SK-N-SH (cell line): Measurements from ENCODE around the gene FRK. TPM values are rescaled to one million over a fixed set of nuclear protein-coding genes. Genes with fewer than 3 reads are reported as not detected.
"Not testable (repeated sequence)": the region's sequence is repeated elsewhere in the genome, so short reads cannot be mapped to it uniquely, and the experiment has no call there.

ENCODE experiments used
- CTCF ChIA-PET: fragments of 300-600, 350-600 bp; formaldehyde crosslinking; extraction: SDS; loops from one replicate; lab custom pipeline; 2021; lab: Yijun Ruan, JAX
- POLR2A ChIA-PET: fragments of 350-600 bp; sonication (Branson Sonifier 250); formaldehyde crosslinking; extraction: SDS; loops from one replicate; lab custom pipeline; 2020; ENCODE audit warnings: antibody characterized with exemption, inconsistent platforms; lab: Yijun Ruan, JAX
- DNase-seq: peaks from one replicate; pipeline ENCODE4 v3.0.0; 2012
- H2AFZ ChIP-seq: fragments of 200-600 bp; sonication (generic); 2 replicates; pipeline ENCODE4 v1.8.1; 2016; ENCODE audit warnings: antibody characterized with exemption, mild to moderate bottlenecking, low read depth
- H3F3A ChIP-seq: fragments of 200-600 bp; sonication (generic); replicated peaks from 2 replicates; pipeline ENCODE3; 2016; ENCODE audit warnings: antibody characterized with exemption, mild to moderate bottlenecking; ENCODE audit not compliant: insufficient read depth
- H3K27ac ChIP-seq, 2 experiments: fragments of 200-500 bp in 1 of 2; fragments of 200-600 bp in 1 of 2; sonication (Bioruptor generic) in 1 of 2; sonication (generic), shearing (Covaris generic) in 1 of 2; 2 replicates each; pipeline versions ENCODE4 v1.5.1 to v1.6.1; 2014 to 2016; ENCODE audit warnings: low read depth in 2 of 2, inconsistent platforms in 1 of 2, low read length in 1 of 2, mild to moderate bottlenecking in 1 of 2, mixed read lengths in 1 of 2
- H3K27me3 ChIP-seq: fragments of 200-600 bp; sonication (generic), shearing (Covaris generic); 2 replicates; pipeline ENCODE4 v1.6.1; 2016; ENCODE audit warnings: mixed run types; ENCODE audit not compliant: insufficient read depth
- H3K36me3 ChIP-seq, 2 experiments: fragments of 200-500 bp in 1 of 2; fragments of 200-600 bp in 1 of 2; sonication (Bioruptor generic) in 1 of 2; sonication (generic) in 1 of 2; replicated peaks in 1 of 2; 2 replicates each; pipeline versions ENCODE3 to v1.5.1; 2014 to 2016; ENCODE audit warnings: low read length in 1 of 2, mild to moderate bottlenecking in 1 of 2; ENCODE audit not compliant: insufficient read depth in 2 of 2, control insufficient read depth in 1 of 2
- H3K4me1 ChIP-seq, 2 experiments: fragments of 200-500 bp in 1 of 2; fragments of 200-600 bp in 1 of 2; sonication (Bioruptor generic) in 1 of 2; sonication (generic), shearing (Covaris generic) in 1 of 2; 2 replicates each; pipeline versions ENCODE4 v1.5.1 to v1.6.1; 2014 to 2016; ENCODE audit warnings: low read depth in 1 of 2, low read length in 1 of 2, mixed run types in 1 of 2; ENCODE audit not compliant: insufficient read depth in 2 of 2, control insufficient read depth in 1 of 2
- H3K4me2 ChIP-seq: fragments of 200-600 bp; sonication (generic), shearing (Covaris generic); 2 replicates; pipeline ENCODE4 v1.6.1; 2017; ENCODE audit warnings: mixed run types
- H3K4me3 ChIP-seq, 2 experiments: fragments of 200-500 bp in 1 of 2; fragments of 200-600 bp in 1 of 2; sonication (Bioruptor generic) in 1 of 2; sonication (generic), shearing (Covaris generic) in 1 of 2; 2 replicates each; pipeline versions ENCODE4 v1.5.1 to v1.8.1; 2014 to 2016; ENCODE audit warnings: low read depth in 2 of 2, inconsistent platforms in 1 of 2, low read length in 1 of 2, mild to moderate bottlenecking in 1 of 2, mixed read lengths in 1 of 2, moderate library complexity in 1 of 2
- H3K79me2 ChIP-seq: fragments of 200-600 bp; sonication (generic); 2 replicates; pipeline ENCODE4 v1.8.1; 2017; ENCODE audit warnings: mild to moderate bottlenecking; ENCODE audit not compliant: insufficient read depth
- H3K9ac ChIP-seq: fragments of 200-600 bp; sonication (generic); 2 replicates; pipeline ENCODE4 v1.6.1; 2017; ENCODE audit warnings: mixed run types
- H3K9me2 ChIP-seq: fragments of 200-600 bp; sonication (generic); 2 replicates; pipeline ENCODE4 v1.6.1; 2017; ENCODE audit warnings: mixed run types
- H3K9me3 ChIP-seq: fragments of 200-600 bp; sonication (generic); 2 replicates; pipeline ENCODE4 v1.6.1; 2017; ENCODE audit warnings: mixed run types, mild to moderate bottlenecking, moderate library complexity
- H4K20me1 ChIP-seq: fragments of 200-600 bp; sonication (generic); 2 replicates; pipeline ENCODE4 v1.6.1; 2017; ENCODE audit warnings: mild to moderate bottlenecking, mixed run types; ENCODE audit not compliant: insufficient read depth
- CTCF ChIP-seq: fragments of 200-600 bp; sonication (generic); IDR thresholded peaks from 2 replicates; pipeline ENCODE4 v1.6.1; 2017; ENCODE audit warnings: antibody characterized with exemption, mild to moderate bottlenecking, moderate library complexity
- EZH2phosphoT487 ChIP-seq: fragments of 200-600 bp; sonication (generic); IDR thresholded peaks from 2 replicates; pipeline ENCODE4 v1.6.1; 2017; ENCODE audit warnings: low read depth, mixed run types, mild to moderate bottlenecking, antibody characterized with exemption, moderate library complexity, borderline replicate concordance
- FOSL2 ChIP-seq: IDR thresholded peaks from 2 replicates; pipeline ENCODE4 v1.4.0; 2012; ENCODE audit warnings: low read depth, mild to moderate bottlenecking, moderate library complexity, borderline replicate concordance
- FOXJ3 ChIP-seq: sonication (generic); formaldehyde crosslinking; IDR thresholded peaks from 2 replicates; pipeline ENCODE4 v1.5.1; 2020; ENCODE audit warnings: mild to moderate bottlenecking, missing genetic modification reagents
- GABPA ChIP-seq: IDR thresholded peaks from 2 replicates; pipeline ENCODE4 v1.4.0; 2012; ENCODE audit warnings: low read depth, mild to moderate bottlenecking
- GATA2 ChIP-seq: sonication (generic); formaldehyde crosslinking; IDR thresholded peaks from 2 replicates; pipeline ENCODE4 v1.5.0; 2020; ENCODE audit warnings: mild to moderate bottlenecking, missing genetic modification reagents
- IRF3 ChIP-seq: fragments of 150-350 bp; IDR thresholded peaks from 2 replicates; pipeline ENCODE4 v1.6.1; 2016; ENCODE audit warnings: mild to moderate bottlenecking, low read depth, low read length
- MEF2A ChIP-seq: IDR thresholded peaks from 2 replicates; pipeline ENCODE4 v1.4.0; 2012; ENCODE audit warnings: low read depth, borderline replicate concordance
- MXI1 ChIP-seq: IDR thresholded peaks from 2 replicates; pipeline ENCODE4 v1.6.1; 2012; ENCODE audit warnings: mild to moderate bottlenecking, low read depth, low read length, improper control_type of control experiment
- NRF1 ChIP-seq: IDR thresholded peaks from 2 replicates; pipeline ENCODE4 v1.6.1; 2012; ENCODE audit warnings: low read depth, mild to moderate bottlenecking, low read length
- RCOR1 ChIP-seq: fragments of 150-350 bp; IDR thresholded peaks from 2 replicates; pipeline ENCODE4 v1.6.1; 2017; ENCODE audit warnings: antibody characterized with exemption, low read length
- RXRA ChIP-seq: IDR thresholded peaks from 2 replicates; pipeline ENCODE4 v1.4.0; 2012; ENCODE audit warnings: low read depth, mild to moderate bottlenecking, borderline replicate concordance
- SIN3A ChIP-seq: IDR thresholded peaks from 2 replicates; pipeline ENCODE4 v1.6.1; 2012; ENCODE audit warnings: low read depth, mild to moderate bottlenecking, low read length, moderate library complexity, borderline replicate concordance
- SMC3 ChIP-seq: IDR thresholded peaks from 2 replicates; pipeline ENCODE4 v1.6.1; 2012; ENCODE audit warnings: low read depth, low read length, improper control_type of control experiment
- TAF1 ChIP-seq: IDR thresholded peaks from 2 replicates; pipeline ENCODE4 v1.6.1; 2012; ENCODE audit warnings: low read depth, mild to moderate bottlenecking, low read length, moderate library complexity, borderline replicate concordance
- TCF12 ChIP-seq: IDR thresholded peaks from 2 replicates; pipeline ENCODE4 v1.4.0; 2012
- TEAD4 ChIP-seq: IDR thresholded peaks from 2 replicates; pipeline ENCODE4 v1.4.0; 2012; ENCODE audit warnings: mild to moderate bottlenecking, borderline replicate concordance; ENCODE audit not compliant: insufficient read depth
- USF2 ChIP-seq: fragments of 150-350 bp; IDR thresholded peaks from 2 replicates; pipeline ENCODE4 v1.6.1; 2017; ENCODE audit warnings: antibody characterized with exemption, low read length, low read depth, borderline replicate concordance
- YY1 ChIP-seq: IDR thresholded peaks from 2 replicates; pipeline ENCODE4 v1.4.0; 2012; ENCODE audit warnings: low read depth, mild to moderate bottlenecking
- WGBS: methylation state at CpG from one replicate; pipeline ENCODE4 v1.1.6; 2017; ENCODE audit warnings: low lambda C conversion rate; 5-methylcytosine and 5-hydroxymethylcytosine counted together
- polyA plus RNA-seq, 3 experiments: library from polyadenylated mRNA; depleted of rRNA; stranded (reverse); fragments of >200 nt; gene quantifications; 2 replicates each; pipeline ENCODE4 v1.2.3, GENCODE V29; 2012

FRK gene
- polyA plus RNA-seq, 1 of the 3 experiments (the other 2 are of a cell fraction): under 0.01 TPM

- Histone ChIP-seq H2AFZ (no peak overlapping the region), H3K79me2 (no peaks in the 10 kb centered on the region), H3K27ac (no peak overlapping the region), H3K4me2 (no peak overlapping the region), H3K9ac (no peak overlapping the region), H3F3A (no peaks in the 10 kb centered on the region), H3K4me3 (no peak overlapping the region), H4K20me1 (no peaks in the 10 kb centered on the region), H3K9me3 (no peaks in the 10 kb centered on the region), H3K27me3 (no peaks in the 10 kb centered on the region), H3K9me2 (no peaks in the 10 kb centered on the region), H3K36me3 (no peaks in the 10 kb centered on the region), H3K4me1 (no peaks in the 10 kb centered on the region)
- POLR2A ChIA-PET: no interaction called here
- CTCF ChIA-PET: no interaction called here
- TF ChIP-seq GABPA (no peak), TEAD4 (no peak), SIN3A (no peak), YY1 (no peak), CTCF (no peak), FOXJ3 (no peak)
- 38% methylated on average over 3 of the region's 3 CpGs for WGBS
- no peak for DNase-seq
Measured at GRCh38 chr6:116047173-116047933, 13.3 kb downstream of the FRK start.

GRCh38 chr6:116046737-116047136 lies 14.0 kb downstream of the FRK start:
- H3K4me1 ChIP-seq: no peaks in the 10 kb centered on the region
- H3K36me3 ChIP-seq: no peaks in the 10 kb centered on the region
- H3K27me3 ChIP-seq: no peaks in the 10 kb centered on the region
- no peak overlapping the region for H3K9ac ChIP-seq
- H3F3A ChIP-seq: no peaks in the 10 kb centered on the region
- no peak overlapping the region for H3K27ac ChIP-seq
- ChIA-PET POLR2A (no interaction called here), CTCF (no interaction called here)
- no peaks in the 10 kb centered on the region for H3K9me2 ChIP-seq
- H2AFZ ChIP-seq: no peak overlapping the region
- no peak overlapping the region for H3K4me3 ChIP-seq
- H3K79me2 ChIP-seq: no peaks in the 10 kb centered on the region
- no peaks in the 10 kb centered on the region for H3K9me3 ChIP-seq
- DNase-seq: no peak
- 6% methylated on average over 1 of the region's 1 CpG for WGBS
- TF ChIP-seq MXI1: no peak
- no peak for TF ChIP-seq TCF12
- TF ChIP-seq IRF3: no peak
- TF ChIP-seq SMC3: no peak
- no peak for TF ChIP-seq RXRA
- no peak for TF ChIP-seq GATA2 (CRISPR knock-in tag)
- no peak for TF ChIP-seq EZH2phosphoT487
- no peak for TF ChIP-seq MEF2A
- TF ChIP-seq TEAD4: no peak
- no peak for TF ChIP-seq FOXJ3
- no peak for TF ChIP-seq FOSL2
- TF ChIP-seq TAF1: no peak
- no peak for TF ChIP-seq NRF1
- TF ChIP-seq RCOR1: no peak
- no peak for TF ChIP-seq USF2
- H3K4me2 ChIP-seq: no peak overlapping the region
- H4K20me1 ChIP-seq: no peaks in the 10 kb centered on the region

- POLR2A ChIA-PET, DNase-seq: not testable (repeated sequence)
Measured at GRCh38 chr6:116046272-116046671, 14.4 kb downstream of the FRK start.

More at GRCh38 chr6:116046272-116046671, 14.4 kb downstream of the FRK start:
- H3K9me3 ChIP-seq, H3K9me2 ChIP-seq, CTCF ChIA-PET, H4K20me1 ChIP-seq, H3K9ac ChIP-seq, H3K27ac ChIP-seq, H3F3A ChIP-seq, H3K36me3 ChIP-seq, H3K27me3 ChIP-seq, H3K79me2 ChIP-seq, H3K4me2 ChIP-seq, H3K4me1 ChIP-seq, H2AFZ ChIP-seq, H3K4me3 ChIP-seq: not testable (repeated sequence)
